GM23338 (cell line): ENCODE results near the gene MAPRE2. TPM values are rescaled to one million over a fixed set of nuclear protein-coding genes. Genes with fewer than 3 reads are reported as not detected.

Experiments
- ATAC-seq: fragments of 200-7000 bp; cut with Tn5 transposase; 3 replicates; pipeline ENCODE4 v1.9.1; 2020
- DNase-seq: peaks from one replicate; pipeline ENCODE4 v3.0.0-alpha.2; 2015; ENCODE audit warnings: low spot score
- H2AFZ ChIP-seq: fragments of 200-600 bp; sonication (generic); 2 replicates; pipeline ENCODE4 v1.8.0; 2016; ENCODE audit warnings: antibody characterized with exemption, mild to moderate bottlenecking, moderate library complexity
- H3F3A ChIP-seq: fragments of 200-600 bp; sonication (generic); replicated peaks from 2 replicates; pipeline ENCODE4 v1.8.0; 2017; ENCODE audit warnings: antibody characterized with exemption, mixed run types, low read depth
- H3K27ac ChIP-seq: fragments of 200-600 bp; sonication (generic); 2 replicates; pipeline ENCODE4 v1.6.1; 2016; ENCODE audit warnings: low read depth
- H3K27me3 ChIP-seq: fragments of 200-600 bp; sonication (generic); 2 replicates; pipeline ENCODE4 v1.8.0; 2016; ENCODE audit warnings: mild to moderate bottlenecking, mixed run types, moderate library complexity; ENCODE audit not compliant: insufficient read depth
- H3K36me3 ChIP-seq: fragments of 200-600 bp; sonication (generic); 2 replicates; pipeline ENCODE4 v1.8.0; 2016; ENCODE audit warnings: mild to moderate bottlenecking; ENCODE audit not compliant: insufficient read depth
- H3K4me1 ChIP-seq: fragments of 200-600 bp; sonication (generic); 2 replicates; pipeline ENCODE4 v1.8.0; 2016; ENCODE audit warnings: mild to moderate bottlenecking, moderate library complexity; ENCODE audit not compliant: insufficient read depth
- H3K4me2 ChIP-seq: fragments of 200-600 bp; sonication (generic); 2 replicates; pipeline ENCODE4 v1.7.1; 2017; ENCODE audit warnings: mixed run types
- H3K4me3 ChIP-seq: fragments of 200-600 bp; sonication (generic); 2 replicates; pipeline ENCODE4 v1.6.1; 2016; ENCODE audit warnings: mixed run types
- H3K79me2 ChIP-seq: fragments of 200-600 bp; sonication (generic); replicated peaks from 2 replicates; pipeline ENCODE4 v1.8.0; 2017; ENCODE audit warnings: mild to moderate bottlenecking; ENCODE audit not compliant: insufficient read depth
- H3K9me2 ChIP-seq: fragments of 200-600 bp; sonication (generic); 2 replicates; pipeline ENCODE4 v1.8.0; 2017; ENCODE audit not compliant: insufficient read depth
- H4K20me1 ChIP-seq: fragments of 200-600 bp; sonication (generic); replicated peaks from 2 replicates; pipeline ENCODE4 v1.8.0; 2017; ENCODE audit warnings: mild to moderate bottlenecking; ENCODE audit not compliant: insufficient read depth
- H3K27ac Mint-ChIP-seq: 2 replicates; pipeline ENCODE4 v1.8.0; 2020; ENCODE audit warnings: inconsistent platforms, mild to moderate bottlenecking, moderate library complexity, mixed read lengths
- H3K27me3 Mint-ChIP-seq: 3 replicates; pipeline ENCODE4 v1.8.0; 2022; ENCODE audit warnings: low read depth, mild to moderate bottlenecking, moderate library complexity, mixed read lengths, inconsistent platforms; ENCODE audit not compliant: insufficient read depth, poor library complexity
- H3K36me3 Mint-ChIP-seq: 3 replicates; pipeline ENCODE4 v1.8.0; 2021; ENCODE audit warnings: low read depth, mild to moderate bottlenecking, inconsistent platforms, moderate library complexity, mixed read lengths
- H3K4me1 Mint-ChIP-seq: 3 replicates; pipeline ENCODE4 v1.8.0; 2020; ENCODE audit warnings: mild to moderate bottlenecking, inconsistent platforms, mixed read lengths
- H3K4me3 Mint-ChIP-seq: 3 replicates; pipeline ENCODE4 v1.8.0; 2021; ENCODE audit warnings: moderate library complexity, mild to moderate bottlenecking, inconsistent platforms, mixed read lengths
- H3K9me3 Mint-ChIP-seq: 3 replicates; pipeline ENCODE4 v1.8.0; 2020; ENCODE audit warnings: moderate library complexity, mild to moderate bottlenecking, inconsistent platforms, mixed read lengths
- CTCF ChIP-seq, 2 experiments: fragments of 200-600 bp in 1 of 2; sonication (generic) in 1 of 2; conservative IDR thresholded peaks; 2 replicates each; pipeline versions ENCODE4 v1.5.1 to v1.6.1; 2016 to 2017; ENCODE audit warnings: antibody characterized with exemption in 2 of 2, low read depth in 2 of 2, mild to moderate bottlenecking in 2 of 2, moderate library complexity in 1 of 2
- EZH2phosphoT487 ChIP-seq: fragments of 200-600 bp; sonication (generic); IDR thresholded peaks from one replicate; pipeline ENCODE4 v1.8.1; 2018; ENCODE audit warnings: antibody characterized with exemption; ENCODE audit not compliant: unreplicated experiment
- JUNB ChIP-seq: IDR thresholded peaks from one replicate; pipeline ENCODE4 v1.6.1; 2016; ENCODE audit warnings: antibody characterized with exemption; ENCODE audit not compliant: unreplicated experiment
- NANOG ChIP-seq: IDR thresholded peaks from 2 replicates; pipeline ENCODE4 v1.6.1; 2016; ENCODE audit warnings: antibody characterized with exemption, borderline replicate concordance
- POLR2AphosphoS5 ChIP-seq: IDR thresholded peaks from 2 replicates; pipeline ENCODE4 v1.6.1; 2016; ENCODE audit warnings: antibody characterized with exemption, low read depth
- REST ChIP-seq: IDR thresholded peaks from one replicate; pipeline ENCODE4 v1.6.1; 2018; ENCODE audit warnings: antibody characterized with exemption; ENCODE audit not compliant: unreplicated experiment
- ZNF114 ChIP-seq: fragments of 250-450 bp; sonication (Bioruptor Pico); IDR thresholded peaks from 2 replicates; pipeline ENCODE4 v1.5.0; 2020; ENCODE audit warnings: mild to moderate bottlenecking, moderate library complexity
- ZNF331 ChIP-seq: fragments of 250-450 bp; sonication (Bioruptor Pico); IDR thresholded peaks from 2 replicates; pipeline ENCODE4 v1.5.0; 2020; ENCODE audit warnings: low read depth, mild to moderate bottlenecking, moderate library complexity
- polyA plus RNA-seq: library from polyadenylated mRNA; unstranded; fragments of >200 nt; fragmentation: Nextera tagmentation; extraction: Ambion mirVana; gene quantifications from 2 replicates; pipeline ENCODE4 v1.2.1, GENCODE V29; 2016
- total RNA-seq: library from RNA; depleted of rRNA; stranded (reverse); fragments of >200 nt; shearing (Covaris generic); gene quantifications from 2 replicates; pipeline ENCODE4 v1.2.3, GENCODE V29; 2014
- TF ChIP-seq, protein P1 (sequence below): fragments of 250-450 bp; sonication (Bioruptor Pico); IDR thresholded peaks from 2 replicates; pipeline ENCODE4 v1.5.0; 2020; ENCODE audit warnings: mild to moderate bottlenecking, moderate library complexity

MAPRE2 gene
- total and polyA plus RNA-seq, 2 experiments from 2014 or later = 17.8 to 40.4 TPM

- no peaks in the 10 kb centered on the region for H3K27me3 ChIP-seq
- no peak for TF ChIP-seq ZNF114 (CRISPR knock-in tag)
- no peak for TF ChIP-seq REST
- no peak for TF ChIP-seq NANOG
- no peak for TF ChIP-seq POLR2AphosphoS5
- TF ChIP-seq EZH2phosphoT487 = no peak
- TF ChIP-seq, protein P1, sequence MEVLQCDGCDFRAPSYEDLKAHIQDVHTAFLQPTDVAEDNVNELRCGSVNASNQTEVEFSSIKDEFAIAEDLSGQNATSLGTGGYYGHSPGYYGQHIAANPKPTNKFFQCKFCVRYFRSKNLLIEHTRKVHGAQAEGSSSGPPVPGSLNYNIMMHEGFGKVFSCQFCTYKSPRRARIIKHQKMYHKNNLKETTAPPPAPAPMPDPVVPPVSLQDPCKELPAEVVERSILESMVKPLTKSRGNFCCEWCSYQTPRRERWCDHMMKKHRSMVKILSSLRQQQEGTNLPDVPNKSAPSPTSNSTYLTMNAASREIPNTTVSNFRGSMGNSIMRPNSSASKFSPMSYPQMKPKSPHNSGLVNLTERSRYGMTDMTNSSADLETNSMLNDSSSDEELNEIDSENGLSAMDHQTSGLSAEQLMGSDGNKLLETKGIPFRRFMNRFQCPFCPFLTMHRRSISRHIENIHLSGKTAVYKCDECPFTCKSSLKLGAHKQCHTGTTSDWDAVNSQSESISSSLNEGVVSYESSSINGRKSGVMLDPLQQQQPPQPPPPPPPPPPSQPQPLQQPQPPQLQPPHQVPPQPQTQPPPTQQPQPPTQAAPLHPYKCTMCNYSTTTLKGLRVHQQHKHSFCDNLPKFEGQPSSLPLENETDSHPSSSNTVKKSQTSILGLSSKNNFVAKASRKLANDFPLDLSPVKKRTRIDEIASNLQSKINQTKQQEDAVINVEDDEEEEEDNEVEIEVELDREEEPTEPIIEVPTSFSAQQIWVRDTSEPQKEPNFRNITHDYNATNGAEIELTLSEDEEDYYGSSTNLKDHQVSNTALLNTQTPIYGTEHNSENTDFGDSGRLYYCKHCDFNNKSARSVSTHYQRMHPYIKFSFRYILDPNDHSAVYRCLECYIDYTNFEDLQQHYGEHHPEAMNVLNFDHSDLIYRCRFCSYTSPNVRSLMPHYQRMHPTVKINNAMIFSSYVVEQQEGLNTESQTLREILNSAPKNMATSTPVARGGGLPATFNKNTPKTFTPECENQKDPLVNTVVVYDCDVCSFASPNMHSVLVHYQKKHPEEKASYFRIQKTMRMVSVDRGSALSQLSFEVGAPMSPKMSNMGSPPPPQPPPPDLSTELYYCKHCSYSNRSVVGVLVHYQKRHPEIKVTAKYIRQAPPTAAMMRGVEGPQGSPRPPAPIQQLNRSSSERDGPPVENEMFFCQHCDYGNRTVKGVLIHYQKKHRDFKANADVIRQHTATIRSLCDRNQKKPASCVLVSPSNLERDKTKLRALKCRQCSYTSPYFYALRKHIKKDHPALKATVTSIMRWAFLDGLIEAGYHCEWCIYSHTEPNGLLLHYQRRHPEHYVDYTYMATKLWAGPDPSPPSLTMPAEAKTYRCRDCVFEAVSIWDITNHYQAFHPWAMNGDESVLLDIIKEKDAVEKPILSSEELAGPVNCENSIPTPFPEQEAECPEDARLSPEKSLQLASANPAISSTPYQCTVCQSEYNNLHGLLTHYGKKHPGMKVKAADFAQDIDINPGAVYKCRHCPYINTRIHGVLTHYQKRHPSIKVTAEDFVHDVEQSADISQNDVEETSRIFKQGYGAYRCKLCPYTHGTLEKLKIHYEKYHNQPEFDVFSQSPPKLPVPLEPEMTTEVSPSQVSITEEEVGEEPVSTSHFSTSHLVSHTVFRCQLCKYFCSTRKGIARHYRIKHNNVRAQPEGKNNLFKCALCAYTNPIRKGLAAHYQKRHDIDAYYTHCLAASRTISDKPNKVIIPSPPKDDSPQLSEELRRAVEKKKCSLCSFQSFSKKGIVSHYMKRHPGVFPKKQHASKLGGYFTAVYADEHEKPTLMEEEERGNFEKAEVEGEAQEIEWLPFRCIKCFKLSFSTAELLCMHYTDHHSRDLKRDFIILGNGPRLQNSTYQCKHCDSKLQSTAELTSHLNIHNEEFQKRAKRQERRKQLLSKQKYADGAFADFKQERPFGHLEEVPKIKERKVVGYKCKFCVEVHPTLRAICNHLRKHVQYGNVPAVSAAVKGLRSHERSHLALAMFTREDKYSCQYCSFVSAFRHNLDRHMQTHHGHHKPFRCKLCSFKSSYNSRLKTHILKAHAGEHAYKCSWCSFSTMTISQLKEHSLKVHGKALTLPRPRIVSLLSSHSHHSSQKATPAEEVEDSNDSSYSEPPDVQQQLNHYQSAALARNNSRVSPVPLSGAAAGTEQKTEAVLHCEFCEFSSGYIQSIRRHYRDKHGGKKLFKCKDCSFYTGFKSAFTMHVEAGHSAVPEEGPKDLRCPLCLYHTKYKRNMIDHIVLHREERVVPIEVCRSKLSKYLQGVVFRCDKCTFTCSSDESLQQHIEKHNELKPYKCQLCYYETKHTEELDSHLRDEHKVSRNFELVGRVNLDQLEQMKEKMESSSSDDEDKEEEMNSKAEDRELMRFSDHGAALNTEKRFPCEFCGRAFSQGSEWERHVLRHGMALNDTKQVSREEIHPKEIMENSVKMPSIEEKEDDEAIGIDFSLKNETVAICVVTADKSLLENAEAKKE (CRISPR knock-in tag) = no peak
- no peak for TF ChIP-seq JUNB
- no peak for TF ChIP-seq CTCF (conservative IDR thresholded peaks at IDR 0.05; ENCODE audit: low read depth in 2 of 2)
- no peak for TF ChIP-seq ZNF331 (CRISPR knock-in tag)
- no peak overlapping the region for H3K4me2 ChIP-seq
- no peak overlapping the region for H3K27ac ChIP-seq
- DNase-seq (no peak), ATAC-seq (no peak)
- no peaks in the 10 kb centered on the region; the same call in 2 of the 3 replicates for H3K9me3 Mint-ChIP-seq
- no peaks in the 10 kb centered on the region for H3K36me3 ChIP-seq
- H3K27me3 Mint-ChIP-seq = no peaks in the 10 kb centered on the region
- no peak overlapping the region for H3K4me3 ChIP-seq
- no peaks in the 10 kb centered on the region for H3F3A ChIP-seq
- peaks cover 6% of the 10 kb centered on the region; the same call in 1 of the 2 replicates for H4K20me1 ChIP-seq
- H3K27ac Mint-ChIP-seq = no peak overlapping the region
- peaks cover 4% of the 10 kb centered on the region; the same call in 1 of the 3 replicates for H3K36me3 Mint-ChIP-seq
- no peaks in the 10 kb centered on the region for H3K9me2 ChIP-seq
- no peak overlapping the region for H2AFZ ChIP-seq
- peaks cover 40% of the 10 kb centered on the region for H3K4me1 Mint-ChIP-seq
- no peak overlapping the region for H3K4me3 Mint-ChIP-seq
- peaks cover 22% of the 10 kb centered on the region for H3K4me1 ChIP-seq
- peaks cover 85% of the 10 kb centered on the region for H3K79me2 ChIP-seq
These were observed 8.9 kb downstream of the MAPRE2 start for GRCh38 chr18:35050028-35050546.
